Endothelial cell of umbilical vein (primary cell): ENCODE measurements around the gene KAZN.

Experiments
- EZH2 ChIP-seq: IDR thresholded peaks from 2 replicates; pipeline ENCODE4 v1.6.1; 2012; ENCODE audit warnings: borderline replicate concordance, low read depth, mild to moderate bottlenecking, moderate library complexity, low read length, inconsistent platforms; ENCODE audit not compliant: severe bottlenecking
- JUN ChIP-seq: IDR thresholded peaks from 2 replicates; pipeline ENCODE4 v1.6.1; 2011; ENCODE audit warnings: borderline replicate concordance, low read depth; ENCODE audit not compliant: insufficient read length, insufficient read depth
- POLR2A ChIP-seq: IDR thresholded peaks from 2 replicates; pipeline ENCODE4 v1.6.1; 2012; ENCODE audit warnings: low read depth, mild to moderate bottlenecking, control low read depth, low read length
- TF ChIP-seq, protein P1 (sequence below): IDR thresholded peaks from 2 replicates; pipeline ENCODE4 v1.6.1; 2011; ENCODE audit not compliant: insufficient read depth, insufficient read length
- TF ChIP-seq, protein P2 (sequence below), 2 donors: IDR thresholded peaks; 1 replicate in 1 of 2; 2 replicates in 1 of 2; pipeline ENCODE4 v1.5.1; 2011; ENCODE audit warnings: low read length in 2 of 2, mild to moderate bottlenecking in 2 of 2, moderate library complexity in 2 of 2, control low read depth in 1 of 2, inconsistent platforms in 1 of 2, low read depth in 1 of 2; ENCODE audit not compliant: insufficient read depth in 1 of 2; ENCODE audit errors: extremely low read depth in 1 of 2

DNA sequence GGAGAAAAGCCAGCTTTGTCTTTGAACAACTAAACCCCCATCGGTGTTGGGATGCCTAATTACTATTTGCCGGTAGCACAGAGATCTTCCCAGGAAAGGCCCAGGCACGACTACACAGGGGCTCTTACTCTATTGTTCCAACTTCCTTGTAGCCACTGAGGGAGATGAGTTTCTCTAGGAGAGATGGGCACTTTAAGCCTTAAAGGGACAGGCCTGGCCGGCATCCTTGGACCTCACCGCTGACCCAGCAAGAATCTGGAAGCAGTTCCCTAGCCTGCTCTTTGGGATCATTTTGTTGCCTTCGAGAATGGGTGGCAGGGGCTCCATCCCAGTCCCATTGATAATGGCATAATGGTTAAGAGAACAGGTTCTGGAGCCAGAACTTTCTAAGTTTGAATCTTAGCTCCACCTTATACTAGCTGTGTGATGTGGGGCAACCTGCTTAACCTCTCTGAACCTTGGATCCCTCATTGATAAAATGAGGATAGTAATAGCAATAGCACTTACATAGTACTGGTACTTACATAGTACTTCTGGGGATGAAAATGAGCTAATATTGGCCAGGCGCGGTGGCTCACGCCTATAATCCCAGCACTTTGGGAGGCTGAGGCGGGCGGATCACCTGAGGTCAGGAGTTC lies 316.0 kb downstream of the KAZN start:
- TF ChIP-seq, protein P1, sequence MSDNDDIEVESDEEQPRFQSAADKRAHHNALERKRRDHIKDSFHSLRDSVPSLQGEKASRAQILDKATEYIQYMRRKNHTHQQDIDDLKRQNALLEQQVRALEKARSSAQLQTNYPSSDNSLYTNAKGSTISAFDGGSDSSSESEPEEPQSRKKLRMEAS = no peak
- TF ChIP-seq JUN = no peak
- TF ChIP-seq, protein P2, sequence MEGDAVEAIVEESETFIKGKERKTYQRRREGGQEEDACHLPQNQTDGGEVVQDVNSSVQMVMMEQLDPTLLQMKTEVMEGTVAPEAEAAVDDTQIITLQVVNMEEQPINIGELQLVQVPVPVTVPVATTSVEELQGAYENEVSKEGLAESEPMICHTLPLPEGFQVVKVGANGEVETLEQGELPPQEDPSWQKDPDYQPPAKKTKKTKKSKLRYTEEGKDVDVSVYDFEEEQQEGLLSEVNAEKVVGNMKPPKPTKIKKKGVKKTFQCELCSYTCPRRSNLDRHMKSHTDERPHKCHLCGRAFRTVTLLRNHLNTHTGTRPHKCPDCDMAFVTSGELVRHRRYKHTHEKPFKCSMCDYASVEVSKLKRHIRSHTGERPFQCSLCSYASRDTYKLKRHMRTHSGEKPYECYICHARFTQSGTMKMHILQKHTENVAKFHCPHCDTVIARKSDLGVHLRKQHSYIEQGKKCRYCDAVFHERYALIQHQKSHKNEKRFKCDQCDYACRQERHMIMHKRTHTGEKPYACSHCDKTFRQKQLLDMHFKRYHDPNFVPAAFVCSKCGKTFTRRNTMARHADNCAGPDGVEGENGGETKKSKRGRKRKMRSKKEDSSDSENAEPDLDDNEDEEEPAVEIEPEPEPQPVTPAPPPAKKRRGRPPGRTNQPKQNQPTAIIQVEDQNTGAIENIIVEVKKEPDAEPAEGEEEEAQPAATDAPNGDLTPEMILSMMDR (IDR thresholded peaks at IDR 0.05; ENCODE audit: extremely low read depth in 1 of 2, insufficient read depth in 1 of 2, low read depth in 1 of 2, low read length in 2 of 2) = no peak
- no peak for TF ChIP-seq POLR2A
- TF ChIP-seq EZH2 = no peak
